Sigmoid colon (tissue), 7 donors: ENCODE results near the gene CPVL. TPM values are rescaled to one million over a fixed set of nuclear protein-coding genes. Genes with fewer than 3 reads are reported as not detected.

ENCODE experiments used
- DNase-seq: peaks from one replicate; pipeline ENCODE4 v3.0.0-alpha.2; 2019
- H3K27ac ChIP-seq, 4 donors: fragments of 200-600 bp; sonication (generic); one replicate each; pipeline ENCODE4 v1.5.1; 2016 to 2019; ENCODE audit warnings: mild to moderate bottlenecking in 1 of 4
- H3K27me3 ChIP-seq, 3 donors: fragments of 200-600 bp; sonication (generic); one replicate each; pipeline ENCODE4 v1.5.1; 2019; ENCODE audit warnings: mild to moderate bottlenecking in 1 of 3
- H3K36me3 ChIP-seq, 4 donors: fragments of 200-600 bp; sonication (generic); one replicate each; pipeline ENCODE4 v1.5.1; 2016 to 2019
- H3K4me1 ChIP-seq, 4 donors: fragments of 200-600 bp; sonication (generic); one replicate each; pipeline ENCODE4 v1.5.1; 2017 to 2019
- H3K4me3 ChIP-seq, 4 donors: fragments of 200-600 bp; sonication (generic); one replicate each; pipeline ENCODE4 v1.5.1; 2017 to 2019; ENCODE audit warnings: mild to moderate bottlenecking in 2 of 4, moderate library complexity in 1 of 4
- H3K9me3 ChIP-seq, 4 donors: fragments of 200-600 bp in 3 of 4; sonication (generic) in 3 of 4; one replicate each; pipeline versions ENCODE4 v1.5.1 to v1.6.1; 2013 to 2019
- EP300 ChIP-seq, 4 donors: sonication (generic); formaldehyde crosslinking; IDR thresholded peaks; one replicate each; pipeline ENCODE4 v1.6.1; 2017; ENCODE audit warnings: antibody characterized with exemption in 4 of 4
- POLR2A ChIP-seq, 2 donors: fragments of 450-650 bp; IDR thresholded peaks; one replicate each; pipeline ENCODE4 v1.6.1; 2016; ENCODE audit warnings: antibody characterized with exemption in 2 of 2, mild to moderate bottlenecking in 2 of 2, moderate library complexity in 2 of 2
- POLR2AphosphoS5 ChIP-seq, 4 donors: sonication (generic); formaldehyde crosslinking; IDR thresholded peaks; one replicate each; pipeline ENCODE4 v1.6.1; 2017; ENCODE audit warnings: antibody characterized with exemption in 4 of 4
- WGBS, 2 donors: extraction: QIAGEN DNeasy Blood & Tissue Kit; methylation state at CpG; one replicate each; pipeline ENCODE4 v1.1.7; 2013; 5-methylcytosine and 5-hydroxymethylcytosine counted together
- intact Hi-C: fragments of 100-400 bp; cut with DNase I; formaldehyde crosslinking; loops from one replicate; pipeline ENCODE4 v1.15.1; 2023
- polyA plus RNA-seq, 3 donors: library from polyadenylated mRNA; stranded (reverse); fragments of 200-250 nt; gene quantifications; one replicate each; pipeline ENCODE4 v1.2.3, GENCODE V29; 2013
- total RNA-seq, 4 donors: library from RNA; depleted of rRNA; stranded (reverse); fragments of >200 nt; gene quantifications; one replicate each; pipeline ENCODE4 v1.1.0, GENCODE V29; 2016
- donor health status: healthy with polysubstance abuse.
- donor health status: Bipolar disorder and iron deficiency.
- donor health status: healthy.

CPVL gene
- total and polyA plus RNA-seq, 7 donors, result 5.4 to 38.8 (median 20.0) TPM

- intact Hi-C loops, result loop anchor here (10.0 kb wide), 1 partner anchor 151 kb away; no protein-coding TSS in a partner anchor
- no peaks in the 10 kb centered on the region for H3K36me3 ChIP-seq
- H3K27me3 ChIP-seq, result peaks cover 16 to 58% (median 25%) of the 10 kb centered on the region in 3 donors
- no peak overlapping the region for H3K4me3 ChIP-seq
- peak overlapping the region in 2 of 4 donors; percentile 15 to 39 for H3K27ac ChIP-seq
- TF ChIP-seq POLR2A (IDR thresholded peaks at IDR 0.05) (no peak), EP300 (IDR thresholded peaks at IDR 0.05) (no peak), POLR2AphosphoS5 (IDR thresholded peaks at IDR 0.05) (no peak)
- 47 to 78% methylated on average over 4 of the region's 4 CpGs for WGBS, 2 donors
- no peaks in the 10 kb centered on the region for H3K9me3 ChIP-seq
- no peak for DNase-seq
- H3K4me1 ChIP-seq, result peaks cover 0 to 49% (median 42%) of the 10 kb centered on the region in 4 donors
Observed at GRCh38 chr7:28953633-28954032, 192.7 kb downstream of the CPVL start.

Other genes with a start within 250 kb of the CPVL start
- 1 to 10 TPM; 1.5 to 7.5 (median 4.1) TPM for gene TRIL, start 188.2 kb downstream of the CPVL start, total RNA-seq
- gene TRIL, start 188.2 kb downstream of the CPVL start, polyA plus RNA-seq, result under 1 TPM in 1 of 3 donors, not detected in 2; 0.66 TPM
- gene CHN2, start 48.2 kb upstream of the CPVL start, total RNA-seq, result 10 to 100 TPM; 10.7 to 37.7 (median 14.3) TPM
- gene CHN2, start 48.2 kb upstream of the CPVL start, polyA plus RNA-seq, result 10 to 100 TPM in 2 of 3 donors, 1 to 10 TPM in 1; 4.2 to 21.0 (median 16.2) TPM